GM21825 (cell line): ENCODE data around the gene PAK2.

Source experiments
- ATAC-seq: cut with Tn5 transposase; IDR thresholded peaks from one replicate; pipeline ENCODE4 v1.9.1; 2021; ENCODE audit warnings: mild to moderate bottlenecking, moderate library complexity; ENCODE audit not compliant: unreplicated experiment

Gene PAK2

GRCh38 chr3:196739671-196740480 is at the start of gene PAK2:
PAK2 (plus strand) TSS chr3:196739857; CDS start chr3:196782647, 42,790 bp downstream.
- peak; percentile 82 for ATAC-seq

- no peak for ATAC-seq
Measured at GRCh38 chr3:196689941-196690660, 49.6 kb upstream of the PAK2 start.

DNA sequence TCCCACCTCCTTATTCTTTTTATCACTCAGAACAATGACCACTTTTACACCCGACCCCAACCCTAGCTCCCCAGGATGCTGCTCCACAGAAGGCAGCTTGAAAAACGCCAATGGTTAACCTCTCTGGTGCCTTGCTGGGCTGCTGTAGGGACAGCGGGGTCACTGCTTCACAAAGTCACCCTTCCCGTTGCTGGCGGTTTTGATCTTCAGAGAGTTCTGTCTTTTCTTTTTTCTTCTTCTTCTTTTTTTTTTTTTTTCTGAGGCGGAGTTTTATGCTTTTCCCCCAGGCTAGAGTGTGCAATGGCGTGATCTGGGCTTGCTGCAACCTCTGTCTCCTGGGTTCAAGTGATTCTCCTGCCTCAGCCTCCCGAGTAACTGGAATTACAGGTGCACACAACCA is 48.3 kb upstream of the PAK2 start:
- no peak for ATAC-seq

GRCh38 chr3:196694202-196694638 is 45.4 kb upstream of the PAK2 start:
- ATAC-seq, result no peak

GRCh38 chr3:196694941-196695848 is 44.5 kb upstream of the PAK2 start:
- ATAC-seq, result no peak

DNA sequence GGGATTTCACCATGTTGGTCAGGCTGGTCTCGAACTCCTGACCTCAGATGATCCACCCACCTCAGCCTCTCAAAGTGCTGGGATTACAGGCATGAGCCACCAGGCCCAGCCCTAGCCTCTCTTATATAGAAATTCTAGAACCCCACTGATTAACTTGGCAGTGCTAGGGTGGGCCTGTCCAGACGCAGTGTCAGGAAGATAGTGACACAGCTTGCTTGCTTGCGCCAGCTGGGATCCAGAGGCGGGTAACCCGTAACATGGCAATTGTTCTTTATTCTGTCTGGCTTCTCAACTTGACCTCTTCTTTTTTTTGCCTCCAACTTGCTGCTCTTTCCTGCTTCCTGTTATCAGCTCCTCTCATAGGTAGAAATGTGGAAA is 43.8 kb upstream of the PAK2 start:
- ATAC-seq, result no peak

DNA sequence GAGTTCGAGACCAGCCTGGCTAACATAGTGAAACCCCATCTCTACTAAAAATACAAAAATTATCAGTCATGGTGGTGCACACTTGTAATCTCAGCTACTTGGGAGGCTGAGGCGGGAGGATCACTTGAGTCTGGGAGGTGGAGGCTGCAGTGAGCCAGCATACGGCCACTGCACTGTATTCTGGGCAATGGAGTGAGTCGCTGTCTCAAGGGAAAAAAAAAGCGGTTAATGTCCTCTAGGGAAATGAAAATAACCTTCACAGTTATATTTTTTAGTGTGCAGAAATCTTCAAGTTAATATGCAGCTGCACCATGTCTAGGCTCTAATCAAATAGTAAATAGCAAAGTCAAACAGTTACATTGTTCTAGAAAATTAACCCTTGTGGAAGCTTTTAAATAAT is 42.4 kb upstream of the PAK2 start:
- no peak for ATAC-seq

- ATAC-seq, result no peak
Measured at GRCh38 chr3:196699749-196700148, 39.9 kb upstream of the PAK2 start.

DNA sequence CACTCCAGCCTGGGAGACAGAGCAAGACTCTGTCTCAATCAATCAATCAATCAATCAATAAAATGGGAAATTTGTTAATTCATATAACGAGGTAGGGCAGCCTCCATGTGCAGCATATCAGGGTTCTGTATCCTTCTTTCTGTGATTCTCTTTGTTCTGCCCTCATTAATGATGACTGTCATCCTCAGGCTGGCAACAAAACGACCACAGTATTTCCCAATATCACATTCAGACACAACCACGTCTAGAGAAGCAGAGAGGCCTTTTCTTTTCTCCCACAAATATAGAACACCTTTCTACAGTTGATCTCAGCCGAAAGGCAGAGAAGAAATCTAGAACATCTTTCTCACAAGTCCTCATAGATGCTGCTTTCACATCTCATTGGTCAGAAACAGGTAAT is 38.9 kb upstream of the PAK2 start:
- no peak for ATAC-seq

GRCh38 chr3:196706327-196706726 is 33.3 kb upstream of the PAK2 start:
- no peak for ATAC-seq

DNA sequence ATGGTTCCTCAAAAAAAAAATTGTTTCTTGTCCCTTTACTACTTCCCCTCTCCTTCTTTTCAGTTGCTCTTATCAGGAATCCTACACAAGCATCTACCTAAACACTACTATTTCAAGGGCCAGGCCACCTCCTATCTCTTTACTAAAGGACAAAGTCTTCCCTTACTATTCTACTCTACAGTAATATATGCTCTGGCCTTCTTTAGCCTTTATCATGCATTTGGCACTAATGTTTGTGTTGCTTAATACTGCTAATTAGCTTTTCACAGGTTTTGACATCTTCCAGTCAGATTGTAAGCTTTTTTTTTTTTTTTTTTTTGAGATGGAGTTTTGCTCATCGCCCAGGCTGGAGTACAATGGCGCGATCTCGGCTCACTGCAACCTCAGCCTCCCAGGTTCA is 32.9 kb upstream of the PAK2 start:
- ATAC-seq, result no peak

DNA sequence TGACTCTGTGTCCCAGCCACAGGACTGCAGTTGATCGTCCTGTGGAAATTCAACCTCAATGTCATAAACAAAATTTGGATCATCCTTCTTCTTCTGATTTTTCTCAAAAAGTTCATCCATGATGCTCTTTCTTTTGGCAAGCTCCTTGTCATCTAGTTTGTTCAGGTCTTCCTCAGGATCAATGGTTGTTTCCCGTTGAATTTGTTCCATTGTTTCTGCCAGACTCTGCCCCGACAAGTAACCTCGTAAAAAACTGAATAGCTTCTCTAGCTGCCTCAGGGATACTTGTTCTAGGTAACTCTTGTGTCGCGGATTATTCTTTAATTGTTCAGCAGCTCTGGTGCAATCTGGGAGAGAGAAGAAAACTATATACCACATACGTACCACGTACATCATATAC is 32.1 kb upstream of the PAK2 start:
- no peak for ATAC-seq

GRCh38 chr3:196708467-196708866 is 31.2 kb upstream of the PAK2 start:
- no peak for ATAC-seq

DNA sequence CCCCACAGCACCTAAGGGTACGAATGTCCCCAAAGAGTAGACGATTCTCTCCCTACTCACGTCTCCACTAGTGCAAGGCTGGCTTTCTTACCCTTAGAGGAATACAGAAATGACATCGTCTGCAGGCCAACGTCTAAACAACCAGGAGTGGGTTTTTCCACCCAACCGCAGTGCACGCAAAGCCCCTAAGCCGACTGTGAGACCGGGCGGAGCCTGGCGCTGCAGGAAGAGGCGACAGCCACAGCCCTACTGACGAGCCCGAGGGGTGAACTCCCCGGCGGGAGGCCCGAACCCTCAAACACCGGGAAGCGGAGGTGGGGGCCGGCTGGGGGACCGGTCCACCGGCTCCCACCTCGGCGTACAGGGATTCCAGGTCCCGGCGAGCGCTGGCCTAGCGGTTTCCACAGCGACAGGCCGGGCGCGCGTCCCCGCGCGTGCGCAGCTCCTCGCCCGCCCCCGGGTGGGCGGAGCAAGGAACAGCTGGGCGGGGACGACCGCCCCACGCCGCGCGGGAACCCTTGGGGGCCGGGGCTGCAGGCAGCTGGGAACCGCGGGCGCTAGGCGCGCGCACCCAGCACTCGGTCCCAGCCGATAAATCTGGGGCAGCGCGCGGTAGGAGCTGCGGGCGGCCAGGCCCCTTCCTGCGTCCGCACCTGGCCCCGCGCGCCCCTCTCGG is 27.7 kb upstream of the PAK2 start, which contains the start of the genes CEP19 and PIGX:
CEP19 (minus strand) TSS at position 413 of the 676 bp plus-strand sequence. CDS start 3,593 bp downstream, outside the sequence.
PIGX (plus strand) TSS at position 540 of the 676 bp plus-strand sequence.
- ATAC-seq, result peak; percentile 71

- ATAC-seq, result peak; percentile 52
Measured at GRCh38 chr3:196712514-196713413, 26.9 kb upstream of the PAK2 start.

GRCh38 chr3:196717162-196717561 is 22.5 kb upstream of the PAK2 start:
- ATAC-seq, result peak; percentile 41

GRCh38 chr3:196721097-196721496 is 18.6 kb upstream of the PAK2 start:
- ATAC-seq, result no peak

- no peak for ATAC-seq
Measured at GRCh38 chr3:196726788-196727675, 12.6 kb upstream of the PAK2 start.
